ENCODE results near the gene NEXMIF. TPM values are rescaled to one million over a fixed set of nuclear protein-coding genes. Genes with fewer than 3 reads are reported as not detected.

Gene NEXMIF
- total and polyA plus RNA-seq, 2 of the 8 experiments (the other 6 are each of a cell fraction or from before 2014, with no cell fraction given) = 0.18 to 0.73 TPM

- H3K9ac ChIP-seq (replicated peaks in 1 of 4; ENCODE audit: extremely low read depth in 1 of 4, low read depth in 3 of 4, low read length in 3 of 4) = no peak overlapping the region
- H3K4me2 ChIP-seq (ENCODE audit: insufficient read depth in 1 of 2, low read depth in 2 of 2, low read length in 2 of 2) = no peak overlapping the region
- POLR2A ChIA-PET (ENCODE audit: partially characterized antibody) = no interaction called here
- H2AK5ac ChIP-seq (ENCODE audit: low read depth, low read length) = no peak overlapping the region
- no peak overlapping the region for H4K5ac ChIP-seq (ENCODE audit: insufficient read length, low read depth, low read length)
- H3K14ac ChIP-seq (ENCODE audit: insufficient read length) = no peak overlapping the region
- no peaks in the 10 kb centered on the region for H3K79me2 ChIP-seq (ENCODE audit: control insufficient read depth in 1 of 2, insufficient read depth in 2 of 2, low read length in 2 of 2)
- H3K18ac ChIP-seq (ENCODE audit: extremely low read depth, low read length) = no peak overlapping the region
- CTCF ChIA-PET (ENCODE audit: partially characterized antibody) = no interaction called here
- FAIRE-seq = no peak
- no peak overlapping the region for H2BK20ac ChIP-seq (ENCODE audit: low read length)
- H4K8ac ChIP-seq (ENCODE audit: extremely low read depth, insufficient read depth, low read length) = no peak overlapping the region
- H2BK5ac ChIP-seq (ENCODE audit: low read depth, low read length) = no peak overlapping the region
- no peak overlapping the region for H2BK120ac ChIP-seq (replicated peaks; ENCODE audit: low read depth, low read length)
- H3K4ac ChIP-seq (replicated peaks; ENCODE audit: insufficient read length, low read depth, low read length) = no peak overlapping the region
- no peak overlapping the region for H4K91ac ChIP-seq (replicated peaks; ENCODE audit: insufficient read length, low read length)
- H3K79me1 ChIP-seq (ENCODE audit: low read depth, low read length) = no peaks in the 10 kb centered on the region
- no peak overlapping the region for H2BK12ac ChIP-seq (ENCODE audit: low read depth, low read length)
- no peak for DNase-seq (ENCODE audit: low read depth in 1 of 2, low spot score in 2 of 2)
- no peak overlapping the region for H3K23ac ChIP-seq (ENCODE audit: insufficient read length)
- no peaks in the 10 kb centered on the region for H3K9me3 ChIP-seq (ENCODE audit: insufficient read depth in 2 of 2, low read depth in 1 of 2, low read length in 1 of 2)
- H3K27ac ChIP-seq (ENCODE audit: low read depth, low read length) = no peak overlapping the region
- no peaks in the 10 kb centered on the region for H3K36me3 ChIP-seq (ENCODE audit: control insufficient read depth in 2 of 4, insufficient read depth in 4 of 4, low read length in 3 of 4)
- H3K4me1 ChIP-seq (replicated peaks in 1 of 4; ENCODE audit: control insufficient read depth in 3 of 4, insufficient read depth in 4 of 4, low read length in 3 of 4) = peaks cover 0 to 3% (median 0%) of the 10 kb centered on the region in 4 experiments; a peak in 3 of 7 replicates
- H3K4me3 ChIP-seq (ENCODE audit: extremely low read depth in 1 of 4, insufficient read depth in 2 of 4, low read depth in 3 of 4, low read length in 4 of 4) = no peak overlapping the region
- no peaks in the 10 kb centered on the region for H4K20me1 ChIP-seq (replicated peaks in 1 of 2; ENCODE audit: control insufficient read depth in 1 of 2, insufficient read depth in 2 of 2, low read length in 2 of 2)
- H2AFZ ChIP-seq (ENCODE audit: low read length) = no peak overlapping the region
- H2BK15ac ChIP-seq (ENCODE audit: low read length) = no peak overlapping the region
- no peaks in the 10 kb centered on the region for H3K23me2 ChIP-seq (ENCODE audit: low read depth, low read length)
- H3K56ac ChIP-seq (replicated peaks; ENCODE audit: insufficient read length, low read depth, low read length) = no peak overlapping the region
- H3K27me3 ChIP-seq (replicated peaks in 1 of 4; ENCODE audit: control insufficient read depth in 3 of 4, extremely low read depth in 1 of 4, insufficient read depth in 3 of 4, low read length in 3 of 4) = no peaks in the 10 kb centered on the region
- TF ChIP-seq POU5F1 (IDR thresholded peaks at IDR 0.05; ENCODE audit: low read depth, low read length) = no peak
- no peak for TF ChIP-seq SP1 (IDR thresholded peaks at IDR 0.05; ENCODE audit: low read depth, low read length)
- TF ChIP-seq MAX (IDR thresholded peaks at IDR 0.05) = no peak
- no peak for TF ChIP-seq SRF (IDR thresholded peaks at IDR 0.05; ENCODE audit: low read depth, low read length)
- TF ChIP-seq SP2 (IDR thresholded peaks at IDR 0.05; ENCODE audit: low read length) = no peak
- TF ChIP-seq BCL11A (IDR thresholded peaks at IDR 0.05; ENCODE audit: low read depth in 2 of 2, low read length in 2 of 2) = no peak
- no peak for TF ChIP-seq HDAC6 (IDR thresholded peaks at IDR 0.05; ENCODE audit: low read depth, low read length)
- no peak for TF ChIP-seq ATF3 (IDR thresholded peaks at IDR 0.05; ENCODE audit: insufficient read depth, low read depth, low read length)
- no peak for TF ChIP-seq JUND (IDR thresholded peaks at IDR 0.05; ENCODE audit: low read length)
- TF ChIP-seq NANOG (IDR thresholded peaks at IDR 0.05; ENCODE audit: insufficient read depth, low read depth, low read length, poor library complexity, severe bottlenecking) = no peak
- TF ChIP-seq PHF8 (conservative IDR thresholded peaks at IDR 0.05; ENCODE audit: low read depth, low read length) = no peak
- no peak for TF ChIP-seq EGR1 (IDR thresholded peaks at IDR 0.05; ENCODE audit: borderline replicate concordance, low read depth, low read length)
Observed at GRCh38 chrX:74814681-74815080, 110.6 kb downstream of the NEXMIF start.
